Ectodermal cell (in vitro differentiated cells): ENCODE data around the gene TEX29.

Experiments used
- H3K27ac ChIP-seq: 2 replicates; pipeline ENCODE4 v1.7.0; 2013; ENCODE audit warnings: mild to moderate bottlenecking, low read depth, low read length; ENCODE audit not compliant: insufficient read depth, poor library complexity, severe bottlenecking
- H3K27me3 ChIP-seq: 2 replicates; pipeline ENCODE4 v1.7.0; 2013; ENCODE audit warnings: mild to moderate bottlenecking, low read length; ENCODE audit not compliant: insufficient read depth, control insufficient read depth, poor library complexity, severe bottlenecking
- H3K36me3 ChIP-seq: one replicate; pipeline ENCODE4 v1.7.0; 2013; ENCODE audit warnings: low read length; ENCODE audit not compliant: control insufficient read depth, insufficient read depth
- H3K4me1 ChIP-seq: one replicate; pipeline ENCODE4 v1.7.0; 2013; ENCODE audit warnings: low read length; ENCODE audit not compliant: control insufficient read depth, insufficient read depth
- H3K4me3 ChIP-seq: 2 replicates; pipeline ENCODE4 v1.7.0; 2013; ENCODE audit warnings: low read depth, low read length, control low read depth; ENCODE audit not compliant: insufficient read depth
- H3K9me3 ChIP-seq: 2 replicates; pipeline ENCODE4 v1.7.0; 2013; ENCODE audit warnings: mild to moderate bottlenecking, low read length, moderate library complexity; ENCODE audit not compliant: control insufficient read depth
- WGBS, 2 experiments: methylation state at CpG; one replicate each; pipeline ENCODE4 v1.1.7; 2013; ENCODE audit warnings: missing lambda C conversion rate in 2 of 2; 5-methylcytosine and 5-hydroxymethylcytosine counted together

TEX29 gene

GRCh38 chr13:111288276-111288675, 32.2 kb upstream of the TEX29 start:
- 94 to 97% methylated on average over 7 of the region's 7 CpGs for WGBS, 2 experiments
- no peak overlapping the region for H3K4me3 ChIP-seq
- H3K36me3 ChIP-seq = peaks cover 29% of the 10 kb centered on the region

DNA sequence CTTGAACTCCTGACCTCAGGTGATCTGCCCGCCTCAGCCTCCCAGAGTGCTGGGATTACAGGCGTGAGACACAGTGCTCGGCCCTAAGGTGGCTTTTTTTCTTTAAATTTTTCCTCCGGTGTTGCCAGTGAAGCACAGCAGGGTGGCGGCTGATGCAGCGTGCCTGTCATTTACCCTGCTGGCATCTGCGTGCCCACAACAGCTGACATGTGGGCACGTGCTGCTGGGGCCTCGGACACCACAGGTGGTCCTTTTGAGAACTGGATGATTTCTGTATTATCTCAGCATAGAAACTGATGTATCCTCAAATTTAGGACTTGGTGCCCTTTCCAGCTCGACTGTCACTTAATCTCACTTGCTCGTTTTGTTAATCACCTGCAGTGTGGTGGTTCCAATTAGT, 31.2 kb upstream of the TEX29 start:
- Histone ChIP-seq H3K9me3 (no peaks in the 10 kb centered on the region), H3K27me3 (no peaks in the 10 kb centered on the region), H3K36me3 (peaks cover 26% of the 10 kb centered on the region), H3K4me3 (no peak overlapping the region), H3K4me1 (no peaks in the 10 kb centered on the region), H3K27ac (no peak overlapping the region)
- 86 to 94% methylated on average over 11 of the region's 11 CpGs for WGBS, 2 experiments

More at GRCh38 chr13:111288276-111288675, 32.2 kb upstream of the TEX29 start:
- Histone ChIP-seq H3K27me3 (no peaks in the 10 kb centered on the region), H3K9me3 (no peaks in the 10 kb centered on the region), H3K27ac (no peak overlapping the region), H3K4me1 (no peaks in the 10 kb centered on the region)

DNA sequence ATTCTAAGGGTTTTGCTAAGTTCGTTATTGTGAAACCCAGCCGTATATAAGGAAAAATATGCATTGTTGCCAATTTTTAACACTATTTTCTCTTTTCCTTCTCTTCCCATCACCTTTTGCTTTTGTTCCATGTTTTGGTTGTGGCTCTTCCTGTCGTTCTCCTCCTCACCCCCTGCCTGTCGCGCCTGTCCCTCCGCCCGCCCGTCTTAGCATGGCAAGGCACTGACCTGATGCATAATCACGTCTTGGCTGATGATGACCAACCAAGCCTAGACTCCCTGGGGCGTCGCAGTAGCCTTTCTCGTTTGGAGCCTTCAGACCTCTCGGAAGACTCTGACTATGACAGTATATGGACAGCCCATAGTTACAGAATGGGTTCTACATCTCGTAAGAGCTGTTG, 28.5 kb upstream of the TEX29 start:
- H3K9me3 ChIP-seq = no peaks in the 10 kb centered on the region
- no peaks in the 10 kb centered on the region for H3K4me1 ChIP-seq
- H3K4me3 ChIP-seq = no peak overlapping the region
- no peak overlapping the region for H3K27ac ChIP-seq
- WGBS, 2 experiments = 92 to 94% methylated on average over 14 of the region's 14 CpGs
- H3K36me3 ChIP-seq = peaks cover 16% of the 10 kb centered on the region
- no peaks in the 10 kb centered on the region for H3K27me3 ChIP-seq

DNA sequence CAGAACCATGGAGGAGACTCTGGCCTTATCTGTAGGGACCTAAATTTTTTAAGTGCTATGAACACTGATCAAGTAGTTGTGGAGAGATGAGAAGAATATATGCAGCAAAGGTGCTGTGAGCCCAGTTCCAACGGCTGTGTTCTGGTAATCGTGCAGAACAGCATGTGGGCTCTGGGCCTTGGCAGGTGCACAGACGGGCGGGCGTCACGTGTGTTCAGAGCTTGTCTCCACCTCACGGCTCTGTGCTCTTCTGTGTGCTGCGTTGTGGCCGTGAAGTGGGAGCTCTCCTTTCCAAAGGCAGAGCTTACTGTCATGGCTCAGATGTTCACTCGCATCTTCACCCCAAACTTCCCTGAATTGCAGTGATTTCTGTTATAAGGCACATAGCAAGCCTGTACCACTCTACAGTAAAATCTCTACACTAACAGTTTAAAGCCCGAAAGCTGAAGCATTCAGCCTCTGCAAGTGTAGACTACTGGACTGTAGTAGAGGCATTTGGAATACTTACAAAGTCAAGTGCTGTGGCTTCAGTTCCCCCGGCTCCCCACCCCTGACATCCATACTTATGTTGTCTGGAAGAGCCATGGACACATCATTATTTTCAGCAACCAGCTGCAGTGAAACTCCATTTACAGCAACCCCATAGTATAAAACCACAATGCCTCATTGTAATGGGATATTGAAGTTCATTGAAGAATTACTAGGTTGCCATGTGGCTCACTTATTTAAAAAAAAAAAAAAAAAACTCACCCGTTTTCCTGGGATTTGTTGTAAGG, 27.5 kb upstream of the TEX29 start:
- Histone ChIP-seq H3K4me1 (no peaks in the 10 kb centered on the region), H3K4me3 (no peak overlapping the region), H3K27ac (no peak overlapping the region), H3K9me3 (no peaks in the 10 kb centered on the region), H3K36me3 (peaks cover 9% of the 10 kb centered on the region), H3K27me3 (no peaks in the 10 kb centered on the region)
- WGBS, 2 experiments = 94 to 95% methylated on average over 13 of the region's 13 CpGs

DNA sequence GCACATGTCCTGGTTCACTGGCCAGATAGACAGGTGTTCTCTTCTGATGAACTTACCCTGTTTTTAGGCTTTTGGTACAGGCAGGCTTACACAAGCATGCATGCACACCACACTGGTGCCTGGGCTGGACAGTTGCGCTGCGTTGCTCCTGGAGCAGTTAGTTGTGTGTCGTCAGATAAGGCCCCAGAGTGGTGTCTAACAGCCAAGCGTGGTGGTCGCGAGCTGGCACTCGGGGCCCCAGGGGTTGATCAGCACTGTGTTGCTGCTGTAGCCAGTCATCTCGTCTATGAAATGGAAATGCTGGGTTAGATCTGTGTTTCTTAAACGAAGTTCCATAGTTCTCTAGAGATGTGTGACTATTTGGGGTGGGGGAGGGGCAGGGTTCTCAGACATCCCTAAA, 24.6 kb upstream of the TEX29 start:
- Histone ChIP-seq H3K27ac (no peak overlapping the region), H3K9me3 (no peaks in the 10 kb centered on the region), H3K36me3 (peaks cover 4% of the 10 kb centered on the region), H3K4me3 (no peak overlapping the region), H3K27me3 (no peaks in the 10 kb centered on the region), H3K4me1 (no peaks in the 10 kb centered on the region)
- 96 to 97% methylated on average over 9 of the region's 9 CpGs for WGBS, 2 experiments

GRCh38 chr13:111296417-111296816, 24.0 kb upstream of the TEX29 start:
- WGBS, 2 experiments = 93 to 94% methylated on average over 3 to 4 of the region's 6 CpGs
- H3K36me3 ChIP-seq = no peaks in the 10 kb centered on the region
- H3K27me3 ChIP-seq = no peaks in the 10 kb centered on the region
- H3K4me3 ChIP-seq = no peak overlapping the region
- no peak overlapping the region for H3K27ac ChIP-seq
- no peaks in the 10 kb centered on the region for H3K9me3 ChIP-seq
- no peaks in the 10 kb centered on the region for H3K4me1 ChIP-seq

GRCh38 chr13:111298214-111298975, 22.0 kb upstream of the TEX29 start:
- Histone ChIP-seq H3K27me3 (no peaks in the 10 kb centered on the region), H3K36me3 (peaks cover 13% of the 10 kb centered on the region), H3K4me3 (no peak overlapping the region), H3K9me3 (no peaks in the 10 kb centered on the region), H3K4me1 (no peaks in the 10 kb centered on the region), H3K27ac (no peak overlapping the region)
- WGBS, 2 experiments = 94% methylated on average over 13 of the region's 13 CpGs

GRCh38 chr13:111302045-111302726, 18.3 kb upstream of the TEX29 start:
- Histone ChIP-seq H3K4me1 (no peaks in the 10 kb centered on the region), H3K9me3 (no peaks in the 10 kb centered on the region), H3K4me3 (no peak overlapping the region), H3K27ac (no peak overlapping the region), H3K36me3 (peaks cover 24% of the 10 kb centered on the region), H3K27me3 (no peaks in the 10 kb centered on the region)
- WGBS, 2 experiments = 93% methylated on average over 22 of the region's 22 CpGs

GRCh38 chr13:111303559-111303958, 16.9 kb upstream of the TEX29 start:
- Histone ChIP-seq H3K9me3 (no peaks in the 10 kb centered on the region), H3K27ac (no peak overlapping the region), H3K27me3 (no peaks in the 10 kb centered on the region), H3K4me1 (no peaks in the 10 kb centered on the region), H3K36me3 (peaks cover 28% of the 10 kb centered on the region), H3K4me3 (no peak overlapping the region)
- 97% methylated on average over 10 to 11 of the region's 11 CpGs for WGBS, 2 experiments

- peaks cover 28% of the 10 kb centered on the region for H3K36me3 ChIP-seq
Measured at GRCh38 chr13:111304041-111304544, 16.3 kb upstream of the TEX29 start.

More at GRCh38 chr13:111304041-111304544, 16.3 kb upstream of the TEX29 start:
- Histone ChIP-seq H3K9me3 (no peaks in the 10 kb centered on the region), H3K4me3 (no peak overlapping the region), H3K27me3 (no peaks in the 10 kb centered on the region), H3K4me1 (no peaks in the 10 kb centered on the region), H3K27ac (no peak overlapping the region)
- WGBS, 2 experiments = 95% methylated on average over 15 of the region's 15 CpGs
